ENCODE data around the gene RTF1. TPM values are rescaled to one million over a fixed set of nuclear protein-coding genes. Genes with fewer than 3 reads are reported as not detected.

RTF1 gene
- polyA plus RNA-seq, 2 of the 4 experiments (the other 2 are of a cell fraction) = 21.1 to 22.8 TPM

DNA sequence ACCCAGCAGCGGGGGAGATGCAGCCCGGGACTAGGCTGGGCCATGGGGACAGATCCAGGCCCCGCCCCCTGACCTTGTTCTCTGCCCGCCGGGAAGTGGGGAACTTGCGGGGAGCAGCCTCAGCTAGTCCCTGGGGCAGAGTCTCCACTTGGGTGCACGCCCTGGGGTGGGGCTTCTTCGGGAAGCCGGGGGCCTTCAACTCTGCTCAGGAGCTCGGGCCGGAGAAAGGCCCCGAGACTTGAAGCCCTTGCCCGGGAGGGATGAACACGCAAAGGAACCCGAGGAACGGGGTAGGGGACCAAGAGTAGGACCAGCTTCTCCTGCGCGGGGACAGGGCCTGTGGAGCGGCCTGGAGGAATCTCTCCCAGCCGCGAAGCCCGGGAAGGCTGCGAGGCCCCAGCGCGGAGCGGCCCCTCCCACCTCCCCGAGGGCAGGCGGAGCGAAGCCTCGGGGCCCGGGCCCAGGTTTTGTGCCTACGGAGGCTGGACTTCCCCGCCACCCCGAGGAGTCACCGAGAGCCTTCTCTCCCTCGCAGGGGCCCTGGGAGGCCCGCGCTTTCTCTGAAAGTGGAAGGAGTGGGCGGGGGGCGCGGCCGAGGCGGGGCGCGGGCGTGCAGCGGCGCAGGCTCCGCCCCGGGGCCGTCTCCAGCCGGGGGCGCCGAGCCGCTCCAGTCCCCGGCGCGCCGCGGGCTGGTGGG is 76.5 kb downstream of the RTF1 start, which contains the start of gene ITPKA (continued):
- no peak for TF ChIP-seq REST (IDR thresholded peaks at IDR 0.05)
- TF ChIP-seq HDAC2 (IDR thresholded peaks at IDR 0.05) = no peak
- no peak for TF ChIP-seq CEBPB (IDR thresholded peaks at IDR 0.05)
- no peak for TF ChIP-seq KDM1A (IDR thresholded peaks at IDR 0.05; ENCODE audit: low read depth)
- no peak for TF ChIP-seq FOSB (CRISPR knock-in tag; IDR thresholded peaks at IDR 0.05)
- no peak for TF ChIP-seq ESRRA (IDR thresholded peaks at IDR 0.05; ENCODE audit: borderline replicate concordance, low read length)

DNA sequence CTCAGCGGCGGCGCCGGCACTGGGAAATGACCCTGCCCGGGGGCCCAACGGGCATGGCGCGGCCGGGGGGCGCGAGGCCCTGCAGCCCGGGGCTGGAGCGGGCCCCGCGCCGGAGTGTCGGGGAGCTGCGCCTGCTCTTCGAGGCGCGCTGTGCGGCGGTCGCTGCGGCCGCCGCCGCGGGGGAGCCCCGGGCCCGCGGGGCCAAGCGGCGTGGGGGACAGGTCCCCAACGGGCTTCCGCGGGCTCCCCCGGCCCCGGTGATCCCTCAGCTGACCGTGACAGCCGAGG is 77.0 kb downstream of the RTF1 start:
- ATAC-seq (peak in 1 of 2 experiments; percentile 26; a peak in 3 of 6 replicates), DNase-seq (ENCODE audit: low read depth in 1 of 2, low spot score in 1 of 2) (no peak), FAIRE-seq (no peak)
- Histone ChIP-seq H3K4me3 (peak overlapping the region; percentile 61), H3K27ac (peak overlapping the region; percentile 79 to 90), H3K4me2 (peak overlapping the region; percentile 82), H3K4me1 (peaks cover 16% of the 10 kb centered on the region; the same call in 2 of the 3 replicates), H3K9me3 (no peaks in the 10 kb centered on the region)
- ChIA-PET POLR2A (interaction anchor here (1.3 to 1.8 kb wide), 2 partner anchors 50 to 128 kb away, joined by 4 to 10 read pairs; partner anchors contain the start of gene RPAP1), CTCF (interaction anchor here (0.9 to 1.6 kb wide), 2 partner anchors 28 to 32 kb away, joined by 3 read pairs; no protein-coding TSS in a partner anchor)
- WGBS (ENCODE audit: missing lambda C conversion rate) = 0% methylated on average over 4 of the region's 41 CpGs
- TF ChIP-seq PHF8 (IDR thresholded peaks at IDR 0.05; ENCODE audit: borderline replicate concordance, low read depth) (no peak), HOXB5 (CRISPR knock-in tag; IDR thresholded peaks at IDR 0.05) (no peak), CEBPB (IDR thresholded peaks at IDR 0.05) (no peak), NFE2L2 (conservative IDR thresholded peaks at IDR 0.05; ENCODE audit: low read length) (no peak), KDM1A (IDR thresholded peaks at IDR 0.05; ENCODE audit: low read depth) (no peak), KDM5A (IDR thresholded peaks at IDR 0.05) (no peak), ZFP36 (IDR thresholded peaks at IDR 0.05; ENCODE audit: borderline replicate concordance, partially characterized antibody) (no peak), HOXB13 (CRISPR knock-in tag; IDR thresholded peaks at IDR 0.05; ENCODE audit: low read depth) (no peak), JUN (IDR thresholded peaks at IDR 0.05) (no peak), ZNF302 (CRISPR knock-in tag; IDR thresholded peaks at IDR 0.05) (no peak), POLR2A (IDR thresholded peaks at IDR 0.05; ENCODE audit: low read length) (no peak), FOSB (CRISPR knock-in tag; IDR thresholded peaks at IDR 0.05) (no peak), ELK1 (IDR thresholded peaks at IDR 0.05; ENCODE audit: low read depth, low read length) (no peak), RFX5 (IDR thresholded peaks at IDR 0.05) (no peak)
- TF ChIP-seq, protein P1, sequence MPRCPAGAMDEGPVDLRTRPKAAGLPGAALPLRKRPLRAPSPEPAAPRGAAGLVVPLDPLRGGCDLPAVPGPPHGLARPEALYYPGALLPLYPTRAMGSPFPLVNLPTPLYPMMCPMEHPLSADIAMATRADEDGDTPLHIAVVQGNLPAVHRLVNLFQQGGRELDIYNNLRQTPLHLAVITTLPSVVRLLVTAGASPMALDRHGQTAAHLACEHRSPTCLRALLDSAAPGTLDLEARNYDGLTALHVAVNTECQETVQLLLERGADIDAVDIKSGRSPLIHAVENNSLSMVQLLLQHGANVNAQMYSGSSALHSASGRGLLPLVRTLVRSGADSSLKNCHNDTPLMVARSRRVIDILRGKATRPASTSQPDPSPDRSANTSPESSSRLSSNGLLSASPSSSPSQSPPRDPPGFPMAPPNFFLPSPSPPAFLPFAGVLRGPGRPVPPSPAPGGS (IDR thresholded peaks at IDR 0.05) = no peak

Data from A549 (cell line).